Stomach (tissue), 9 donors: ENCODE data around the gene TPST2. TPM values are rescaled to one million over a fixed set of nuclear protein-coding genes. Genes with fewer than 3 reads are reported as not detected.

Source experiments
- DNase-seq, 2 donors: peaks; one replicate each; pipeline versions ENCODE4 v3.0.0 to v3.0.0-alpha.2; 2013 to 2019
- H3K27ac ChIP-seq, 5 donors: fragments of 200-600 bp in 4 of 5; sonication (generic) in 4 of 5; one replicate each; pipeline ENCODE4 v1.5.1; 2013 to 2019; ENCODE audit warnings: mild to moderate bottlenecking in 1 of 5, moderate library complexity in 1 of 5
- H3K27me3 ChIP-seq, 3 donors: fragments of 200-600 bp; sonication (generic); one replicate each; pipeline ENCODE4 v1.5.1; 2017 to 2019; ENCODE audit warnings: mixed run types in 1 of 3
- H3K36me3 ChIP-seq, 4 donors: fragments of 200-600 bp; sonication (generic); 1 replicate in 3 of 4; 2 replicates in 1 of 4; pipeline ENCODE4 v1.5.1; 2016 to 2019
- H3K4me1 ChIP-seq, 4 donors: fragments of 200-600 bp; sonication (generic); one replicate each; pipeline ENCODE4 v1.5.1; 2016 to 2019
- H3K4me3 ChIP-seq, 4 donors: fragments of 200-600 bp; sonication (generic) in 3 of 4; one replicate each; pipeline ENCODE4 v1.5.1; 2016 to 2019; ENCODE audit warnings: mild to moderate bottlenecking in 1 of 4
- H3K9me3 ChIP-seq, 4 donors: fragments of 200-600 bp; sonication (generic); one replicate each; pipeline ENCODE4 v1.5.1; 2016 to 2019
- EP300 ChIP-seq: sonication (generic); formaldehyde crosslinking; IDR thresholded peaks from one replicate; pipeline ENCODE4 v1.6.1; 2017; ENCODE audit warnings: antibody characterized with exemption
- POLR2A ChIP-seq, 4 donors: fragments of 450-650 bp; IDR thresholded peaks; one replicate each; pipeline ENCODE4 v1.6.1; 2016; ENCODE audit warnings: antibody characterized with exemption in 4 of 4, control low read depth in 2 of 4, mild to moderate bottlenecking in 1 of 4, moderate library complexity in 1 of 4
- POLR2AphosphoS5 ChIP-seq, 3 donors: sonication (generic); formaldehyde crosslinking; IDR thresholded peaks; one replicate each; pipeline ENCODE4 v1.6.1; 2016; ENCODE audit warnings: antibody characterized with exemption in 3 of 3
- WGBS, 5 donors: extraction: QIAGEN DNeasy Blood & Tissue Kit in 3 of 5; methylation state at CpG; one replicate each; pipeline versions ENCODE4 v1.1.5 to v1.1.7; 2013 to 2018; 5-methylcytosine and 5-hydroxymethylcytosine counted together
- intact Hi-C: fragments of 100-400 bp; cut with DNase I; formaldehyde crosslinking; loops from one replicate; pipeline ENCODE4 v1.15.1; 2023; ENCODE audit warnings: low total_unique reads
- polyA plus RNA-seq, 3 donors: library from polyadenylated mRNA; stranded (reverse); fragments of 200-250 nt; gene quantifications; one replicate each; pipeline ENCODE4 v1.2.3, GENCODE V29; 2013
- total RNA-seq, 5 donors: library from RNA; depleted of rRNA; stranded (reverse); fragments of >200 nt; gene quantifications; one replicate each; pipeline versions ENCODE4 v1.1.0 to v1.2.3, GENCODE V29; 2014 to 2016
- TF ChIP-seq, protein P1 (sequence below), 7 experiments: fragments of 450-650 bp in 4 of 7; fragments of 200-600 bp in 3 of 7; sonication (generic) in 3 of 7; IDR thresholded peaks; one replicate each; pipeline ENCODE4 v1.5.1; 2016 to 2019; ENCODE audit warnings: antibody characterized with exemption in 7 of 7, control low read depth in 2 of 7, mild to moderate bottlenecking in 1 of 7
- donor health status: healthy with polysubstance abuse.
- donor health status: Bipolar disorder and iron deficiency.
- donor health status: healthy.

The TPST2 gene
- total and polyA plus RNA-seq, 8 donors, result 5.3 to 88.3 (median 10.4) TPM

- 90 to 97% (median 94%) methylated on average over 4 of the region's 4 CpGs for WGBS, 5 donors
- Histone ChIP-seq H3K4me1 (no peaks in the 10 kb centered on the region), H3K4me3 (no peak overlapping the region), H3K36me3 (peaks cover 4 to 33% (median 30%) of the 10 kb centered on the region in 4 donors), H3K27ac (no peak overlapping the region), H3K27me3 (no peaks in the 10 kb centered on the region), H3K9me3 (no peaks in the 10 kb centered on the region)
- TF ChIP-seq POLR2A (IDR thresholded peaks at IDR 0.05) (no peak), EP300 (no peak), POLR2AphosphoS5 (IDR thresholded peaks at IDR 0.05) (no peak)
- TF ChIP-seq, protein P1, sequence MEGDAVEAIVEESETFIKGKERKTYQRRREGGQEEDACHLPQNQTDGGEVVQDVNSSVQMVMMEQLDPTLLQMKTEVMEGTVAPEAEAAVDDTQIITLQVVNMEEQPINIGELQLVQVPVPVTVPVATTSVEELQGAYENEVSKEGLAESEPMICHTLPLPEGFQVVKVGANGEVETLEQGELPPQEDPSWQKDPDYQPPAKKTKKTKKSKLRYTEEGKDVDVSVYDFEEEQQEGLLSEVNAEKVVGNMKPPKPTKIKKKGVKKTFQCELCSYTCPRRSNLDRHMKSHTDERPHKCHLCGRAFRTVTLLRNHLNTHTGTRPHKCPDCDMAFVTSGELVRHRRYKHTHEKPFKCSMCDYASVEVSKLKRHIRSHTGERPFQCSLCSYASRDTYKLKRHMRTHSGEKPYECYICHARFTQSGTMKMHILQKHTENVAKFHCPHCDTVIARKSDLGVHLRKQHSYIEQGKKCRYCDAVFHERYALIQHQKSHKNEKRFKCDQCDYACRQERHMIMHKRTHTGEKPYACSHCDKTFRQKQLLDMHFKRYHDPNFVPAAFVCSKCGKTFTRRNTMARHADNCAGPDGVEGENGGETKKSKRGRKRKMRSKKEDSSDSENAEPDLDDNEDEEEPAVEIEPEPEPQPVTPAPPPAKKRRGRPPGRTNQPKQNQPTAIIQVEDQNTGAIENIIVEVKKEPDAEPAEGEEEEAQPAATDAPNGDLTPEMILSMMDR (IDR thresholded peaks at IDR 0.05), result no peak
- intact Hi-C loops, result no loop called here
- DNase-seq, result no peak
Observed at GRCh38 chr22:26522592-26522991, 67.3 kb downstream of the TPST2 start.

DNA sequence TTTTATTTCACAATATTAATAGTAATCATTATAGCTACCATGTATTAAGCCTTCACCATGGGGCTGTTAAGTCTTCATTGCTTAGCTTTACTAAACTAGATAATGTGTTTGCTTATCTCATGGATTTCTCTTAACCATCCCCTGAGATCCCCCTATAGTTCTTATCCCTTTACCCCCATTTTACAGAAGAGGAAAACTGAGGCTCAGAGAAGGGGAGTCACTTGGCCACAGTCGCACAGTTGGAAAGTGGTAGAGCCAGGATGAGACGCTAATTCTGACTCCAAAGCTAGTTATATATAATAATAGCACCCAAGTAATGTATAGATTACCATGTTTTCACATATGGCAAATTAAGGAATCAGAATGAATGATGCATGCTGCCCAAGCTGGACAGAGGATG is 67.9 kb downstream of the TPST2 start:
- no peak for TF ChIP-seq EP300
- TF ChIP-seq POLR2A (IDR thresholded peaks at IDR 0.05), result no peak
- no peak for TF ChIP-seq POLR2AphosphoS5 (IDR thresholded peaks at IDR 0.05)
- TF ChIP-seq, protein P1 (IDR thresholded peaks at IDR 0.05), result no peak
- no peak overlapping the region for H3K4me3 ChIP-seq
- no peak overlapping the region for H3K27ac ChIP-seq
- no peaks in the 10 kb centered on the region for H3K27me3 ChIP-seq
- no peak for DNase-seq
- H3K4me1 ChIP-seq, result no peaks in the 10 kb centered on the region
- WGBS, 5 donors, result 92 to 98% (median 96%) methylated on average over 2 of the region's 2 CpGs
- intact Hi-C loops, result no loop called here
- H3K9me3 ChIP-seq, result no peaks in the 10 kb centered on the region
- peaks cover 3 to 27% (median 24%) of the 10 kb centered on the region in 4 donors for H3K36me3 ChIP-seq

DNA sequence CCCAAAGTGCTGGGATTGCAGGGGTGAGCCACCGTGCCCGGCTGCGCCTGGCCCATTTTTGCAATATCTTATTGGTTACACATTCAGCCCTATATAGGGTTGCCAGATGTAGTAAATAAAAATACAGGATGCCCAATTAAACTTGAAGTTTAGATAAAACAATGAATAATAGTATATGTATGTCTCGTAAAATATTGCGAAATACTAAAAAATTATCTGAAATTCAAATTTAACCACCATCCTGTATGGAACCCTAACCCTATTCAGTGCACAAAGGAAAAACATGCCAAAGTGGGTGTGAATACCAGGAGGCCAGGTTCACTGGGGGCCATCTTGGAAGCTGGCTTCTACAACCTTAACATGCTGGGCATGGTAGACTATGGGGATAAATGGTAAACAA is 72.5 kb downstream of the TPST2 start:
- Histone ChIP-seq H3K4me3 (no peak overlapping the region), H3K27me3 (no peaks in the 10 kb centered on the region), H3K9me3 (no peaks in the 10 kb centered on the region), H3K36me3 (no peaks in the 10 kb centered on the region), H3K4me1 (peaks cover 7 to 17% (median 12%) of the 10 kb centered on the region in 4 donors), H3K27ac (no peak overlapping the region)
- TF ChIP-seq, protein P1 (IDR thresholded peaks at IDR 0.05), result no peak
- TF ChIP-seq POLR2AphosphoS5 (IDR thresholded peaks at IDR 0.05), result no peak
- no peak for TF ChIP-seq POLR2A (IDR thresholded peaks at IDR 0.05)
- TF ChIP-seq EP300, result no peak
- intact Hi-C loops, result no loop called here
- 92 to 98% (median 95%) methylated on average over 5 of the region's 5 CpGs for WGBS, 5 donors
- DNase-seq, result no peak

DNA sequence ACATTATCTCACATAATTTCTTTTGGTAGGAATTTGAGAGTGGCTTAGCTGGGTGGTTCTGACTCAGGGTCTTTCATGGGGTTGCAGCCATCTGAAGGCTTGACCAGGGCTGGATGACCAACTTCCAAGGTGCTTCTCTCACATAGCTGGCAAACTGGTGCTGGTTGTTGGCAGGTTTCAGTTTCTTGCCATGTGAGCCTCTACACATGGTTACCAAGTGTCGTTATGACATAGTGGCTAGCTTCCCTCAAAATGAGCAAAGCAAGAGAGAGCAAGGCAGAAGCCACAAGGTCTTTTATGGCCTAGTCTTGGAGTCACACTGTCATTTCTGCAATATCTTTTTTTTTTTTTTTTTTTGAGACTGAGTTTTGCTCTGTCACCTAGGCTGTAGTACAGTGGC is 73.4 kb downstream of the TPST2 start:
- TF ChIP-seq POLR2A (IDR thresholded peaks at IDR 0.05) (no peak), EP300 (no peak), POLR2AphosphoS5 (IDR thresholded peaks at IDR 0.05) (no peak)
- TF ChIP-seq, protein P1 (IDR thresholded peaks at IDR 0.05), result no peak
- intact Hi-C loops, result no loop called here
- Histone ChIP-seq H3K9me3 (no peaks in the 10 kb centered on the region), H3K4me1 (peaks cover 9 to 21% (median 16%) of the 10 kb centered on the region in 4 donors), H3K27ac (no peak overlapping the region), H3K4me3 (no peak overlapping the region), H3K36me3 (no peaks in the 10 kb centered on the region), H3K27me3 (no peaks in the 10 kb centered on the region)
- DNase-seq, result no peak
- WGBS, 5 donors, result 61 to 91% (median 84%) methylated on average over 1 of the region's 1 CpG
